Astrocyte (in vitro differentiated cells and primary cell): ENCODE measurements around the gene SIK3. TPM values are rescaled to one million over a fixed set of nuclear protein-coding genes. Genes with fewer than 3 reads are reported as not detected.

Source experiments
- DNase-seq: peaks from one replicate; pipeline ENCODE4 v3.0.0-alpha.2; 2010; ENCODE audit warnings: low read depth
- FAIRE-seq: peaks from 2 replicates; lab custom pipeline; 2011; peaks lifted over from hg19 to GRCh38; lab: Jason Lieb, UNC
- H2AFZ ChIP-seq: 2 replicates; pipeline ENCODE4 v1.6.0; 2012; ENCODE audit warnings: low read depth, low read length, inconsistent platforms
- H3K27ac ChIP-seq: 2 replicates; pipeline ENCODE4 v1.5.1; 2011; ENCODE audit warnings: low read depth, low read length, inconsistent platforms
- H3K27me3 ChIP-seq: 2 replicates; pipeline ENCODE4 v1.6.0; 2011; ENCODE audit warnings: low read length, inconsistent platforms; ENCODE audit not compliant: insufficient read depth
- H3K36me3 ChIP-seq: 2 replicates; pipeline ENCODE4 v1.5.1; 2011; ENCODE audit warnings: low read length, inconsistent platforms; ENCODE audit not compliant: insufficient read depth
- H3K4me1 ChIP-seq: 2 replicates; pipeline ENCODE4 v1.5.1; 2011; ENCODE audit warnings: low read length, inconsistent platforms; ENCODE audit not compliant: insufficient read depth
- H3K4me2 ChIP-seq: 2 replicates; pipeline ENCODE4 v1.6.0; 2012; ENCODE audit warnings: low read length, inconsistent platforms
- H3K4me3 ChIP-seq: 2 replicates; pipeline ENCODE4 v1.5.1; 2011; ENCODE audit warnings: low read depth, mild to moderate bottlenecking, low read length, inconsistent platforms; ENCODE audit not compliant: insufficient read depth
- H3K79me2 ChIP-seq: 2 replicates; pipeline ENCODE4 v1.6.0; 2012; ENCODE audit warnings: mild to moderate bottlenecking, low read length, inconsistent platforms; ENCODE audit not compliant: insufficient read depth
- H3K9ac ChIP-seq: 2 replicates; pipeline ENCODE4 v1.6.0; 2012; ENCODE audit warnings: mild to moderate bottlenecking, low read length, inconsistent platforms
- H3K9me3 ChIP-seq: 2 replicates; pipeline ENCODE4 v1.5.1; 2012; ENCODE audit warnings: low read depth, mild to moderate bottlenecking, low read length, inconsistent platforms; ENCODE audit not compliant: insufficient read depth
- H4K20me1 ChIP-seq: 2 replicates; pipeline ENCODE4 v1.6.0; 2012; ENCODE audit warnings: low read length, inconsistent platforms; ENCODE audit not compliant: insufficient read depth
- H3K27ac Mint-ChIP-seq: one replicate; pipeline ENCODE4 v1.8.0; 2021; ENCODE audit warnings: mild to moderate bottlenecking, mixed read lengths; ENCODE audit not compliant: unreplicated experiment
- H3K27me3 Mint-ChIP-seq: one replicate; pipeline ENCODE4 v1.8.0; 2021; ENCODE audit warnings: low read depth, mixed read lengths; ENCODE audit not compliant: unreplicated experiment
- H3K36me3 Mint-ChIP-seq: one replicate; pipeline ENCODE4 v1.8.0; 2021; ENCODE audit warnings: low read depth, mixed read lengths; ENCODE audit not compliant: unreplicated experiment
- H3K4me1 Mint-ChIP-seq: one replicate; pipeline ENCODE4 v1.8.0; 2021; ENCODE audit warnings: low read depth, mixed read lengths; ENCODE audit not compliant: unreplicated experiment
- H3K4me3 Mint-ChIP-seq: one replicate; pipeline ENCODE4 v1.8.0; 2021; ENCODE audit warnings: mild to moderate bottlenecking, moderate library complexity, mixed read lengths; ENCODE audit not compliant: unreplicated experiment
- H3K9me3 Mint-ChIP-seq: one replicate; pipeline ENCODE4 v1.8.0; 2021; ENCODE audit warnings: mild to moderate bottlenecking, mixed read lengths; ENCODE audit not compliant: unreplicated experiment
- EZH2 ChIP-seq: IDR thresholded peaks from 2 replicates; pipeline ENCODE4 v1.6.1; 2012; ENCODE audit warnings: mild to moderate bottlenecking, low read length, inconsistent platforms; ENCODE audit not compliant: insufficient read depth
- total RNA-seq: library from RNA; stranded (reverse); gene quantifications from 2 replicates; pipeline ENCODE4 v1.2.1, GENCODE V29; 2021
- TF ChIP-seq, protein P1 (sequence below): IDR thresholded peaks from 2 replicates; pipeline ENCODE4 v1.5.1; 2011; ENCODE audit warnings: low read depth, mild to moderate bottlenecking, inconsistent platforms, low read length, moderate library complexity; ENCODE audit not compliant: insufficient read depth

The SIK3 gene
- total RNA-seq, 1 donor from 2014 or later: 34.4 TPM

DNA sequence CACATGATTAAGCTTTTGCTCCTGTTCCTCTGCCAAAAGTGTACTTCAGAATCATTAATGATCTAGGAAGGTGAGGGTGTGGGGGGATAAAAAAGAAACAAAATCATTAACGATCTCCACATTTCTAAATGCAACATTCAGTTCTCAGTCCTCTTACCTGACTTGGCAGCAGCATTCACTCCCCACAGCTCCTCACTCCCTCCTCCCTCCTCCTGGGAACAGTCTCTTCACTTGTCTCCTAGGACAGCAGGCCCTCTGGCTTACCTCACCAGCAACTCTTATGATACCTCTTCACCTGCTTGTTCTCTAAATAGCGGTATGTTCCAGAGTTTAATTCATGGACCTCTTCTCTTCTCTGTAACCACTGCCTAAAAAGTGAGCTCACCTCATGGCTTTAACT lies 204.3 kb downstream of the SIK3 start:
- H3K27me3 Mint-ChIP-seq: no peaks in the 10 kb centered on the region
- Histone ChIP-seq H4K20me1 (no peaks in the 10 kb centered on the region), H3K4me3 (no peak overlapping the region), H3K9me3 (no peaks in the 10 kb centered on the region), H3K4me1 (no peaks in the 10 kb centered on the region), H3K79me2 (no peaks in the 10 kb centered on the region), H3K4me2 (no peak overlapping the region), H2AFZ (no peak overlapping the region), H3K9ac (no peak overlapping the region), H3K27me3 (no peaks in the 10 kb centered on the region), H3K27ac (no peak overlapping the region), H3K36me3 (peaks cover 4% of the 10 kb centered on the region)
- DNase-seq: no peak
- H3K27ac Mint-ChIP-seq: no peak overlapping the region
- H3K4me3 Mint-ChIP-seq: no peak overlapping the region
- no peak for FAIRE-seq
- H3K36me3 Mint-ChIP-seq: peaks cover 16% of the 10 kb centered on the region
- TF ChIP-seq EZH2: no peak
- TF ChIP-seq, protein P1, sequence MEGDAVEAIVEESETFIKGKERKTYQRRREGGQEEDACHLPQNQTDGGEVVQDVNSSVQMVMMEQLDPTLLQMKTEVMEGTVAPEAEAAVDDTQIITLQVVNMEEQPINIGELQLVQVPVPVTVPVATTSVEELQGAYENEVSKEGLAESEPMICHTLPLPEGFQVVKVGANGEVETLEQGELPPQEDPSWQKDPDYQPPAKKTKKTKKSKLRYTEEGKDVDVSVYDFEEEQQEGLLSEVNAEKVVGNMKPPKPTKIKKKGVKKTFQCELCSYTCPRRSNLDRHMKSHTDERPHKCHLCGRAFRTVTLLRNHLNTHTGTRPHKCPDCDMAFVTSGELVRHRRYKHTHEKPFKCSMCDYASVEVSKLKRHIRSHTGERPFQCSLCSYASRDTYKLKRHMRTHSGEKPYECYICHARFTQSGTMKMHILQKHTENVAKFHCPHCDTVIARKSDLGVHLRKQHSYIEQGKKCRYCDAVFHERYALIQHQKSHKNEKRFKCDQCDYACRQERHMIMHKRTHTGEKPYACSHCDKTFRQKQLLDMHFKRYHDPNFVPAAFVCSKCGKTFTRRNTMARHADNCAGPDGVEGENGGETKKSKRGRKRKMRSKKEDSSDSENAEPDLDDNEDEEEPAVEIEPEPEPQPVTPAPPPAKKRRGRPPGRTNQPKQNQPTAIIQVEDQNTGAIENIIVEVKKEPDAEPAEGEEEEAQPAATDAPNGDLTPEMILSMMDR: no peak
- H3K9me3 Mint-ChIP-seq: no peaks in the 10 kb centered on the region
- peaks cover 17% of the 10 kb centered on the region for H3K4me1 Mint-ChIP-seq

DNA sequence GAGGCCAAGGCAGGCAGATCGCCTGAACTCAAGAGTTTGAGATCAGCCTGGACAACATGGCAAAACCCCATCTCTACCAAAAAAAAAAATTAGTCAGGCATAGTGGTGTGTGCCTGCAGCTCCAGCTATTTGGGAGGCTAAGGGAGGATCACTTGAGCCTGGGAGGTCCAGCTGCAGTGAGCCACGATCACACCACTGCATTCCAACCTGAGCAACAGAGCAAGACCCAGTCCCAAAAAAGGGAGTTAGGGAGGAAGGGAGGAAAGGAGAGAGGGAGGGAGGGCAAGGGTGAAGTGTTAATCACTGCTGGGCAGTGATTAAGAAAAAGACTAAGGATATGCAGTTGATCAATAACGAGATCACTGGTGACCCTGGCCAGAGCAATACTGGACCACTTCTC lies 204.8 kb downstream of the SIK3 start:
- Histone ChIP-seq H3K36me3 (peaks cover 4% of the 10 kb centered on the region), H3K4me3 (no peak overlapping the region), H3K4me2 (no peak overlapping the region), H3K9ac (no peak overlapping the region), H3K27ac (no peak overlapping the region), H3K4me1 (peaks cover 3% of the 10 kb centered on the region), H3K79me2 (no peaks in the 10 kb centered on the region), H3K27me3 (no peaks in the 10 kb centered on the region), H4K20me1 (no peaks in the 10 kb centered on the region), H2AFZ (no peak overlapping the region), H3K9me3 (no peaks in the 10 kb centered on the region)
- DNase-seq: no peak
- Mint-ChIP-seq H3K9me3 (no peaks in the 10 kb centered on the region), H3K27ac (peak overlapping the region; percentile 49), H3K27me3 (no peaks in the 10 kb centered on the region), H3K4me3 (no peak overlapping the region), H3K36me3 (peaks cover 15% of the 10 kb centered on the region), H3K4me1 (peaks cover 21% of the 10 kb centered on the region)
- no peak for FAIRE-seq
- TF ChIP-seq, protein P1: no peak
- TF ChIP-seq EZH2: no peak

DNA sequence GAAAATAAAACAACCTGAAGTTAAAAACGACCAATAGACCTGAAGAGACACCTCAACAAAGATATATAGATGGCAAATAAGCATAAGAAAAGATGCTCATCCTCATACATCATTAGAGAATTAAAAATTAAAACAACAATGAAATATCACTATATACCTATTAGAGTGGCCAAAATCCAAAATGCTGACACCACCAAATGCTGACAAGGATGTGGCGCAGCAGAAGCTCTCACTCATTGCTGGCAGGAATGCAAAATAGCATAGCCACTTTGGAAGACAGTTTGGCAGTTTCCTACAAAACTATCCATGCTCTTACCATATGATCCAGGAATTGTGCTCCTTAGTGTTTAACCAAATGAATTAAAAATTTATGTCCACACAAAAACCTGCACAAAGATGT lies 205.9 kb downstream of the SIK3 start:
- Mint-ChIP-seq H3K36me3 (peaks cover 15% of the 10 kb centered on the region), H3K4me3 (no peak overlapping the region), H3K27me3 (no peaks in the 10 kb centered on the region), H3K9me3 (no peaks in the 10 kb centered on the region), H3K4me1 (peaks cover 31% of the 10 kb centered on the region), H3K27ac (no peak overlapping the region)
- H3K4me1 ChIP-seq: peaks cover 11% of the 10 kb centered on the region
- H4K20me1 ChIP-seq: no peaks in the 10 kb centered on the region
- no peak overlapping the region for H3K27ac ChIP-seq
- H3K9ac ChIP-seq: no peak overlapping the region
- H2AFZ ChIP-seq: no peak overlapping the region
- H3K9me3 ChIP-seq: no peaks in the 10 kb centered on the region
- TF ChIP-seq, protein P1: no peak
- no peak for TF ChIP-seq EZH2
- no peak overlapping the region for H3K4me3 ChIP-seq
- DNase-seq: no peak
- H3K27me3 ChIP-seq: no peaks in the 10 kb centered on the region
- FAIRE-seq: no peak
- H3K79me2 ChIP-seq: no peaks in the 10 kb centered on the region
- H3K36me3 ChIP-seq: peaks cover 4% of the 10 kb centered on the region
- no peak overlapping the region for H3K4me2 ChIP-seq
